Endodermal cell (in vitro differentiated cells): ENCODE data around the gene AIF1. TPM values are rescaled to one million over a fixed set of nuclear protein-coding genes. Genes with fewer than 3 reads are reported as not detected.

Experiments
- DNase-seq: peaks from one replicate; pipeline ENCODE4 v3.0.0-alpha.2; 2017
- H3K27ac ChIP-seq: 2 replicates; pipeline ENCODE4 v1.5.1; 2013; ENCODE audit warnings: mild to moderate bottlenecking, low read depth, low read length, moderate library complexity
- H3K27me3 ChIP-seq: 2 replicates; pipeline ENCODE4 v1.6.1; 2013; ENCODE audit warnings: mild to moderate bottlenecking, low read length, moderate library complexity; ENCODE audit not compliant: insufficient read depth, control insufficient read depth, poor library complexity, severe bottlenecking
- H3K36me3 ChIP-seq: 2 replicates; pipeline ENCODE4 v1.7.0; 2013; ENCODE audit warnings: mild to moderate bottlenecking, low read length, moderate library complexity; ENCODE audit not compliant: control insufficient read depth, insufficient read depth
- H3K4me1 ChIP-seq: one replicate; pipeline ENCODE4 v1.7.0; 2013; ENCODE audit warnings: low read length; ENCODE audit not compliant: control insufficient read depth, insufficient read depth
- H3K4me3 ChIP-seq: 2 replicates; pipeline ENCODE4 v1.5.1; 2013; ENCODE audit warnings: mild to moderate bottlenecking, low read length, moderate library complexity
- H3K9ac ChIP-seq: 2 replicates; pipeline ENCODE4 v1.6.1; 2013; ENCODE audit warnings: mild to moderate bottlenecking, low read length, moderate library complexity; ENCODE audit not compliant: poor library complexity, severe bottlenecking; ENCODE audit errors: extremely low read depth
- H3K9me3 ChIP-seq: 2 replicates; pipeline ENCODE4 v1.6.1; 2013; ENCODE audit warnings: mild to moderate bottlenecking, low read length, moderate library complexity; ENCODE audit not compliant: control insufficient read depth
- H3K27ac Mint-ChIP-seq: 2 replicates; pipeline ENCODE4 v1.8.0; 2020; ENCODE audit warnings: mixed read lengths
- H3K27me3 Mint-ChIP-seq: 2 replicates; pipeline ENCODE4 v1.8.0; 2021; ENCODE audit warnings: mild to moderate bottlenecking, mixed read lengths; ENCODE audit not compliant: insufficient read depth
- H3K36me3 Mint-ChIP-seq: 2 replicates; pipeline ENCODE4 v1.8.0; 2020; ENCODE audit warnings: low read depth, mixed read lengths
- H3K4me1 Mint-ChIP-seq: 2 replicates; pipeline ENCODE4 v1.8.0; 2020; ENCODE audit warnings: mixed read lengths
- H3K4me3 Mint-ChIP-seq: 2 replicates; pipeline ENCODE4 v1.8.0; 2020; ENCODE audit warnings: mild to moderate bottlenecking, moderate library complexity, mixed read lengths
- H3K9me3 Mint-ChIP-seq: 2 replicates; pipeline ENCODE4 v1.8.0; 2020; ENCODE audit warnings: mild to moderate bottlenecking, mixed read lengths
- CTCF ChIP-seq: fragments of 200-600 bp; sonication (generic); conservative IDR thresholded peaks from 2 replicates; pipeline ENCODE4 v1.5.0; 2021; ENCODE audit warnings: antibody characterized with exemption, mild to moderate bottlenecking
- WGBS, 2 experiments: methylation state at CpG; one replicate each; pipeline versions ENCODE4 v1.1.5 to v1.1.7; 2013; ENCODE audit warnings: missing lambda C conversion rate in 2 of 2, mixed read lengths in 1 of 2; ENCODE audit not compliant: insufficient coverage in 1 of 2, insufficient read length in 1 of 2; 5-methylcytosine and 5-hydroxymethylcytosine counted together
- total RNA-seq, 2 donors: library from RNA; stranded (reverse); fragmentation: NEBNext Ultra II Directional in 1 of 2; extraction: Animal tissue kit (Norgen Biotek cat#: 25700) in 1 of 2; gene quantifications; 2 replicates in 1 of 2; 3 replicates in 1 of 2; pipeline ENCODE4 v1.2.1, GENCODE V29; 2021

The AIF1 gene
- total RNA-seq, 2 donors from 2014 or later: 0.70 to 1.7 TPM

- H3K27me3 Mint-ChIP-seq: peaks cover 44% of the 10 kb centered on the region
- H3K4me1 ChIP-seq: no peaks in the 10 kb centered on the region
- no peaks in the 10 kb centered on the region for H3K9me3 Mint-ChIP-seq
- H3K27ac ChIP-seq: no peak overlapping the region
- H3K27me3 ChIP-seq: peaks cover 5% of the 10 kb centered on the region
- H3K36me3 Mint-ChIP-seq: no peaks in the 10 kb centered on the region
- peaks cover 17% of the 10 kb centered on the region for H3K4me1 Mint-ChIP-seq
- peak overlapping the region; percentile 94 for H3K4me3 ChIP-seq
- DNase-seq: peak; percentile 95
- H3K9me3 ChIP-seq: no peaks in the 10 kb centered on the region
- peak; percentile 99 for TF ChIP-seq CTCF
- WGBS, 2 experiments: 2% methylated on average over 31 to 62 of the region's 62 CpGs
- peak overlapping the region; percentile 95 for H3K27ac Mint-ChIP-seq
- H3K36me3 ChIP-seq: no peaks in the 10 kb centered on the region
- peak overlapping the region; percentile 98 for H3K4me3 Mint-ChIP-seq
- H3K9ac ChIP-seq: peak overlapping the region; percentile 69
These were observed 34.1 kb upstream of the AIF1 start for GRCh38 chr6:31580807-31581433.

GRCh38 chr6:31581434-31582229 lies 33.4 kb upstream of the AIF1 start:
- peak; percentile 67 for DNase-seq
- Histone ChIP-seq H3K27ac (no peak overlapping the region), H3K9ac (peak overlapping the region; percentile 69), H3K27me3 (peaks cover 5% of the 10 kb centered on the region), H3K9me3 (no peaks in the 10 kb centered on the region), H3K4me1 (no peaks in the 10 kb centered on the region), H3K4me3 (peak overlapping the region; percentile 94), H3K36me3 (no peaks in the 10 kb centered on the region)
- H3K27ac Mint-ChIP-seq: peak overlapping the region; percentile 95
- H3K4me1 Mint-ChIP-seq: peaks cover 17% of the 10 kb centered on the region
- H3K27me3 Mint-ChIP-seq: peaks cover 36% of the 10 kb centered on the region
- H3K36me3 Mint-ChIP-seq: no peaks in the 10 kb centered on the region
- WGBS, 2 experiments: 41% methylated on average over 12 to 21 of the region's 21 CpGs
- H3K4me3 Mint-ChIP-seq: peak overlapping the region; percentile 98
- no peak for TF ChIP-seq CTCF
- H3K9me3 Mint-ChIP-seq: no peaks in the 10 kb centered on the region

- peaks cover 5% of the 10 kb centered on the region for H3K27me3 ChIP-seq
- no peaks in the 10 kb centered on the region for H3K9me3 ChIP-seq
- Mint-ChIP-seq H3K36me3 (no peaks in the 10 kb centered on the region), H3K27ac (peak within 1 kb of the TSS; percentile 95), H3K9me3 (no peaks in the 10 kb centered on the region), H3K4me3 (peak within 1 kb of the TSS; percentile 98), H3K4me1 (peaks cover 17% of the 10 kb centered on the region), H3K27me3 (peaks cover 31% of the 10 kb centered on the region)
- H3K36me3 ChIP-seq: no peaks in the 10 kb centered on the region
- no peak for TF ChIP-seq CTCF
- peak within 1 kb of the TSS; percentile 94 for H3K4me3 ChIP-seq
- no peak for DNase-seq
- no peaks in the 10 kb centered on the region for H3K4me1 ChIP-seq
- H3K9ac ChIP-seq: peak within 1 kb of the TSS; percentile 69
- no peak within 1 kb of the TSS for H3K27ac ChIP-seq
- WGBS, 2 experiments: 91% methylated on average over 3 of the region's 3 CpGs; no CpG with 5 or more reads in 1 of the 2 experiments
These were observed 32.8 kb upstream of the AIF1 start, which contains the start of gene LTB for GRCh38 chr6:31582230-31582643. LTB (minus strand) TSS chr6:31582424; CDS start chr6:31582417, 7 bp downstream.
